SU-DHL-6 (cell line): ENCODE measurements around the gene NDUFA6.

ENCODE experiments used
- H2AFZ ChIP-seq: fragments of 200-600 bp; sonication (generic); 2 replicates; pipeline ENCODE4 v1.6.1; 2014; ENCODE audit warnings: low read depth, mild to moderate bottlenecking, moderate library complexity, mixed read lengths, antibody characterized with exemption, low read length; ENCODE audit not compliant: severe bottlenecking
- H3F3A ChIP-seq: fragments of 200-600 bp; shearing (Covaris generic); 2 replicates; pipeline ENCODE4 v1.6.0; 2016; ENCODE audit warnings: antibody characterized with exemption, mild to moderate bottlenecking; ENCODE audit not compliant: insufficient read depth
- H3K27ac ChIP-seq: fragments of 200-600 bp; sonication (generic); 2 replicates; pipeline ENCODE4 v1.5.1; 2016; ENCODE audit warnings: low read depth, mild to moderate bottlenecking, low read length, moderate library complexity, mixed read lengths
- H3K27me3 ChIP-seq: fragments of 200-600 bp; sonication (generic), shearing (Covaris generic); 2 replicates; pipeline ENCODE4 v1.6.0; 2014; ENCODE audit warnings: mild to moderate bottlenecking, low read length
- H3K36me3 ChIP-seq: fragments of 200-600 bp; sonication (generic); 2 replicates; pipeline ENCODE4 v1.6.1; 2014; ENCODE audit warnings: mild to moderate bottlenecking, low read length, mixed read lengths
- H3K4me2 ChIP-seq: fragments of 300-600, 200-600 bp; shearing (Covaris generic), sonication (generic); 2 replicates; pipeline ENCODE4 v1.6.0; 2014; ENCODE audit warnings: low read length, low read depth, mild to moderate bottlenecking; ENCODE audit not compliant: poor library complexity, severe bottlenecking
- H3K4me3 ChIP-seq: fragments of 200-600 bp; sonication (generic); 2 replicates; pipeline ENCODE4 v1.5.1; 2014; ENCODE audit warnings: antibody characterized with exemption, low read length, mild to moderate bottlenecking, mixed read lengths; ENCODE audit not compliant: insufficient read depth, poor library complexity, severe bottlenecking
- H3K79me2 ChIP-seq: fragments of 200-600 bp; sonication (generic); 2 replicates; pipeline ENCODE4 v1.6.1; 2014; ENCODE audit warnings: mild to moderate bottlenecking, low read length, moderate library complexity; ENCODE audit not compliant: insufficient read depth
- H3K9ac ChIP-seq: fragments of 200-600 bp; sonication (generic); 2 replicates; pipeline ENCODE4 v1.7.0; 2014; ENCODE audit warnings: mild to moderate bottlenecking, low read length
- H3K9me2 ChIP-seq: fragments of 200-600 bp; sonication (generic); replicated peaks from 2 replicates; pipeline ENCODE4 v1.6.1; 2014; ENCODE audit warnings: low read length; ENCODE audit not compliant: insufficient read depth
- H3K9me3 ChIP-seq: fragments of 200-600 bp; sonication (generic); 2 replicates; pipeline ENCODE4 v1.6.1; 2014; ENCODE audit warnings: low read length, mixed read lengths; ENCODE audit not compliant: insufficient read depth
- H4K20me1 ChIP-seq: fragments of 200-600 bp; sonication (generic); 2 replicates; pipeline ENCODE4 v1.6.1; 2014; ENCODE audit warnings: low read depth, mild to moderate bottlenecking, antibody characterized with exemption, low read length, moderate library complexity, mixed read lengths
- EZH2phosphoT487 ChIP-seq: fragments of 200-600 bp; sonication (generic), shearing (Covaris generic); conservative IDR thresholded peaks from 2 replicates; pipeline ENCODE4 v1.6.1; 2018; ENCODE audit warnings: mild to moderate bottlenecking, antibody characterized with exemption, low read length, moderate library complexity, mixed read lengths
- TF ChIP-seq, protein P1 (sequence below): fragments of 200-600 bp; sonication (generic); IDR thresholded peaks from one replicate; pipeline ENCODE4 v1.5.1; 2017; ENCODE audit warnings: antibody characterized with exemption, mild to moderate bottlenecking, low read length, moderate library complexity; ENCODE audit not compliant: insufficient read depth, poor library complexity, severe bottlenecking

The NDUFA6 gene

DNA sequence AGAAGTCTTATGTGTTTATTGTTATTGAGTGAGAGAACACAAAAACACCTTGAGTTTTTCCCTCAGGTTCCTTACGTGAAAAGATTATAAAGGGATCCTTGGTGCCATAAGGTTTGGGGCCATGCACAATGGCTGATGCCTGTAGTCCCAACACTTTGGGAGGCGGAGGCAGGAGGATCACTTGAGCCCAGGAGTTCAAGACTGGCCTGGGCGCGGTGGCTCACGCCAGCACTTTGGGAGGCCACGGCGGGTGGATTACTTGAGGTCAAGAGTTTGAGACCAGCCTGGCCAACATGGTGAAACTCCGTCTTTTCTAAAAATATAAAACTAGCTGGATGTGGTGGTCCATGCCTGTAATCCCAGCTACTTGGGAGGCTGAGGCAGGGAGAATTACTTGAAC, 5.7 kb downstream of the NDUFA6 start:
- Histone ChIP-seq H2AFZ (no peak overlapping the region), H3K4me2 (no peak overlapping the region), H4K20me1 (no peaks in the 10 kb centered on the region), H3F3A (peaks cover 14% of the 10 kb centered on the region), H3K9me2 (no peaks in the 10 kb centered on the region), H3K79me2 (peaks cover 65% of the 10 kb centered on the region), H3K9ac (no peak overlapping the region), H3K27ac (no peak overlapping the region), H3K9me3 (no peaks in the 10 kb centered on the region; the same call in 1 of the 2 replicates), H3K4me3 (no peak overlapping the region), H3K36me3 (peaks cover 17% of the 10 kb centered on the region), H3K27me3 (no peaks in the 10 kb centered on the region)
- no peak for TF ChIP-seq EZH2phosphoT487
- TF ChIP-seq, protein P1, sequence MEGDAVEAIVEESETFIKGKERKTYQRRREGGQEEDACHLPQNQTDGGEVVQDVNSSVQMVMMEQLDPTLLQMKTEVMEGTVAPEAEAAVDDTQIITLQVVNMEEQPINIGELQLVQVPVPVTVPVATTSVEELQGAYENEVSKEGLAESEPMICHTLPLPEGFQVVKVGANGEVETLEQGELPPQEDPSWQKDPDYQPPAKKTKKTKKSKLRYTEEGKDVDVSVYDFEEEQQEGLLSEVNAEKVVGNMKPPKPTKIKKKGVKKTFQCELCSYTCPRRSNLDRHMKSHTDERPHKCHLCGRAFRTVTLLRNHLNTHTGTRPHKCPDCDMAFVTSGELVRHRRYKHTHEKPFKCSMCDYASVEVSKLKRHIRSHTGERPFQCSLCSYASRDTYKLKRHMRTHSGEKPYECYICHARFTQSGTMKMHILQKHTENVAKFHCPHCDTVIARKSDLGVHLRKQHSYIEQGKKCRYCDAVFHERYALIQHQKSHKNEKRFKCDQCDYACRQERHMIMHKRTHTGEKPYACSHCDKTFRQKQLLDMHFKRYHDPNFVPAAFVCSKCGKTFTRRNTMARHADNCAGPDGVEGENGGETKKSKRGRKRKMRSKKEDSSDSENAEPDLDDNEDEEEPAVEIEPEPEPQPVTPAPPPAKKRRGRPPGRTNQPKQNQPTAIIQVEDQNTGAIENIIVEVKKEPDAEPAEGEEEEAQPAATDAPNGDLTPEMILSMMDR, result no peak

DNA sequence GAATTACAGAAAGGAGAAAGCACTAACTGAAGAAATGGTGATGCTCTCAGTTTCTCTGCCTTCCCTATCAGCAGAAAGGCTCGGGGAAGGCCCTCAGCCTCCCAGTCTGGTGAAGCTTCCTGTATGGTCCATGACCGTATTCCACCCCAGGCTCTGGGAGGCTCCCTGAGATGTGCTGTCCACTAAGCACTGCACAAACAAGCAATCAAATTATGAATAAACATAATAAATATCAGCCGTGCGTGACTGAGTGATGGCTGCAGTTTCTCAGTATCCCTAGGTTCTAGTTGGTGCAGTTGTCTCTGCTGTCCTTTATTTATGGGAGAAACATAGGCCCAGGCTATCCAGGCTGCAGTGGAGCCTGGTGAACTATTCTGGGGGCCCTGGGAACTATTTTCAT, 7.5 kb downstream of the NDUFA6 start:
- Histone ChIP-seq H3K27me3 (no peaks in the 10 kb centered on the region), H4K20me1 (no peaks in the 10 kb centered on the region), H3K9me3 (no peaks in the 10 kb centered on the region), H3K27ac (no peak overlapping the region), H3F3A (peaks cover 9% of the 10 kb centered on the region), H3K4me3 (no peak overlapping the region), H2AFZ (no peak overlapping the region), H3K4me2 (no peak overlapping the region), H3K9ac (no peak overlapping the region), H3K9me2 (no peaks in the 10 kb centered on the region), H3K36me3 (peaks cover 17% of the 10 kb centered on the region), H3K79me2 (peaks cover 53% of the 10 kb centered on the region)
- TF ChIP-seq, protein P1, result no peak
- no peak for TF ChIP-seq EZH2phosphoT487

DNA sequence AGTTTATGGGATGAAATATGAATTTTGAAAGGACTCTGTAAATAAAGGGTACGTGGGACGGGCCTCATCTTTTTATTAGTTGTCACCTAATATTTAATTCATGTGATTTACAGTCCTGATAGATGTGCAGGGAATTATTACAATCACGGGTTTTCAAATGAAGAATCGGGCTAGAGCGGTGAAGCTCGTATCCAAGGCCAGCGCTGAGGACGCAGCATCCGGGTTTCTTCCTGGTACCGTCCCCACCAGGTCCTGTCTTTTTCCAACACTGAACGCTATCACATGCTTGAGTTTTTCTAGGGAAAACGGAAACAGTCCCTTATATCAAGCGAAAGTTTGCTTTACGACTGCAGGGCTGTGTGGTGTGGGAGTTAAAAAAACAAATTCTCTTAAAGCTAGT, 10.3 kb downstream of the NDUFA6 start:
- H3K9me3 ChIP-seq, result no peaks in the 10 kb centered on the region
- no peaks in the 10 kb centered on the region for H3K9me2 ChIP-seq
- H4K20me1 ChIP-seq, result no peaks in the 10 kb centered on the region
- TF ChIP-seq, protein P1, result no peak
- no peak for TF ChIP-seq EZH2phosphoT487
- no peaks in the 10 kb centered on the region for H3F3A ChIP-seq
- H3K36me3 ChIP-seq, result peaks cover 6% of the 10 kb centered on the region
- H3K27ac ChIP-seq, result peak overlapping the region; percentile 77
- peak overlapping the region; percentile 94 for H3K4me2 ChIP-seq
- H3K9ac ChIP-seq, result peak overlapping the region; percentile 80
- H3K79me2 ChIP-seq, result peaks cover 33% of the 10 kb centered on the region
- no peaks in the 10 kb centered on the region for H3K27me3 ChIP-seq
- H3K4me3 ChIP-seq, result peak overlapping the region; percentile 75
- H2AFZ ChIP-seq, result peak overlapping the region; percentile 44
